ENCODE results near the gene NLN. TPM values are rescaled to one million over a fixed set of nuclear protein-coding genes. Genes with fewer than 3 reads are reported as not detected.

The NLN gene
- total RNA-seq, 3 donors from 2014 or later: 13.3 to 23.6 (median 22.2) TPM

GRCh38 chr5:65742565-65743231, 20.7 kb downstream of the NLN start:
- no peaks in the 10 kb centered on the region for H3K36me3 ChIP-seq (ENCODE audit: low read depth)
- ATAC-seq (peak; percentile 87), DNase-seq (peak in 1 of 3 donors; percentile 17)
- peak; percentile 30 for TF ChIP-seq CTCF (IDR thresholded peaks at IDR 0.05)
- H3K4me1 ChIP-seq (ENCODE audit: low read depth): no peaks in the 10 kb centered on the region
- H3K4me3 ChIP-seq: no peak overlapping the region
- H3K9me3 ChIP-seq: no peaks in the 10 kb centered on the region
- intact Hi-C loops (cut with DNase I, micrococcal nuclease): no loop called here

- Histone ChIP-seq H3K9me3 (no peaks in the 10 kb centered on the region), H3K4me1 (ENCODE audit: low read depth) (no peaks in the 10 kb centered on the region), H3K36me3 (ENCODE audit: low read depth) (no peaks in the 10 kb centered on the region), H3K4me3 (no peak overlapping the region)
- intact Hi-C loops (cut with DNase I, micrococcal nuclease): no loop called here
- TF ChIP-seq CTCF (IDR thresholded peaks at IDR 0.05): no peak
- DNase-seq (no peak), ATAC-seq (no peak)
These were observed 27.3 kb downstream of the NLN start for GRCh38 chr5:65749221-65749844.

GRCh38 chr5:65749956-65750355, 28.0 kb downstream of the NLN start:
- no peak for DNase-seq
- intact Hi-C loops (cut with DNase I, micrococcal nuclease): no loop called here
- no peak for ATAC-seq

GRCh38 chr5:65750938-65751337, 28.9 kb downstream of the NLN start:
- DNase-seq (no peak), ATAC-seq (no peak)
- Histone ChIP-seq H3K9me3 (no peaks in the 10 kb centered on the region), H3K36me3 (ENCODE audit: low read depth) (no peaks in the 10 kb centered on the region), H3K4me3 (no peak overlapping the region), H3K4me1 (ENCODE audit: low read depth) (no peaks in the 10 kb centered on the region)
- intact Hi-C loops (cut with DNase I, micrococcal nuclease): no loop called here
- TF ChIP-seq CTCF (IDR thresholded peaks at IDR 0.05): no peak

More at GRCh38 chr5:65749956-65750355, 28.0 kb downstream of the NLN start:
- H3K4me3 ChIP-seq: no peak overlapping the region
- no peaks in the 10 kb centered on the region for H3K36me3 ChIP-seq (ENCODE audit: low read depth)
- no peaks in the 10 kb centered on the region for H3K4me1 ChIP-seq (ENCODE audit: low read depth)
- TF ChIP-seq CTCF (IDR thresholded peaks at IDR 0.05): no peak
- H3K9me3 ChIP-seq: no peaks in the 10 kb centered on the region

GRCh38 chr5:65753189-65753588, 31.2 kb downstream of the NLN start:
- H3K4me1 ChIP-seq (ENCODE audit: low read depth): no peaks in the 10 kb centered on the region
- DNase-seq: no peak
- H3K9me3 ChIP-seq: no peaks in the 10 kb centered on the region
- H3K4me3 ChIP-seq: no peak overlapping the region
- TF ChIP-seq CTCF (IDR thresholded peaks at IDR 0.05): no peak
- no peaks in the 10 kb centered on the region for H3K36me3 ChIP-seq (ENCODE audit: low read depth)
- no peak for ATAC-seq
- intact Hi-C loops (cut with DNase I, micrococcal nuclease): no loop called here

Data from mucosa of descending colon (tissue), 3 donors.